Esophagus muscularis mucosa (tissue), 3 donors: ENCODE results near the gene SCN8A.

Experiments used
- POLR2A ChIP-seq: fragments of 450-650 bp; IDR thresholded peaks from one replicate; pipeline ENCODE4 v1.6.1; 2017; ENCODE audit warnings: antibody characterized with exemption, moderate library complexity, mild to moderate bottlenecking, low read depth
- POLR2AphosphoS5 ChIP-seq, 2 donors: sonication (generic); formaldehyde crosslinking; IDR thresholded peaks; one replicate each; pipeline ENCODE4 v1.6.1; 2017; ENCODE audit warnings: antibody characterized with exemption in 2 of 2
- TF ChIP-seq, protein P1 (sequence below), 3 experiments: fragments of 200-600 bp in 2 of 3; fragments of 450-650 bp in 1 of 3; sonication (generic) in 2 of 3; IDR thresholded peaks; one replicate each; pipeline ENCODE4 v1.5.1; 2017 to 2019; ENCODE audit warnings: antibody characterized with exemption in 3 of 3, mild to moderate bottlenecking in 2 of 3, moderate library complexity in 1 of 3

DNA sequence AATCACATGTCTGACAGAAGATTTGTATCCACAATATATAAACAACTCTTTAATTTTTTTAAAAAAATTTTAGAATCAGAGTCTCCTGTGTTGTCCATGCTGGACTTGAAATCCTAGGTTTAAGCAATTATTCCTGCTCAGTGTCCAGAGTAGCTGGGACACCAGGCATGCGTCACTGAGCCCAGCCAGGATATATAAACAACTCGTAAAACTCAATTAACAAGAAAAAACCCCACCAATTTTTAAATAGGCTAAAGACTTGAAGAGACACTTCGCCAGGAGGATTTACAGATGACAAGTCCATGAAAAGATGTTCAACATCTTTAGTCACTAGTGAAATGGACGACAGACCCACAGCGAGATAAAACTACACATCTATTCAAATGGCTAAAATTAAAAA, 2.0 kb upstream of the SCN8A start:
- no peak for TF ChIP-seq POLR2A
- no peak for TF ChIP-seq POLR2AphosphoS5 (IDR thresholded peaks at IDR 0.05)
- TF ChIP-seq, protein P1, sequence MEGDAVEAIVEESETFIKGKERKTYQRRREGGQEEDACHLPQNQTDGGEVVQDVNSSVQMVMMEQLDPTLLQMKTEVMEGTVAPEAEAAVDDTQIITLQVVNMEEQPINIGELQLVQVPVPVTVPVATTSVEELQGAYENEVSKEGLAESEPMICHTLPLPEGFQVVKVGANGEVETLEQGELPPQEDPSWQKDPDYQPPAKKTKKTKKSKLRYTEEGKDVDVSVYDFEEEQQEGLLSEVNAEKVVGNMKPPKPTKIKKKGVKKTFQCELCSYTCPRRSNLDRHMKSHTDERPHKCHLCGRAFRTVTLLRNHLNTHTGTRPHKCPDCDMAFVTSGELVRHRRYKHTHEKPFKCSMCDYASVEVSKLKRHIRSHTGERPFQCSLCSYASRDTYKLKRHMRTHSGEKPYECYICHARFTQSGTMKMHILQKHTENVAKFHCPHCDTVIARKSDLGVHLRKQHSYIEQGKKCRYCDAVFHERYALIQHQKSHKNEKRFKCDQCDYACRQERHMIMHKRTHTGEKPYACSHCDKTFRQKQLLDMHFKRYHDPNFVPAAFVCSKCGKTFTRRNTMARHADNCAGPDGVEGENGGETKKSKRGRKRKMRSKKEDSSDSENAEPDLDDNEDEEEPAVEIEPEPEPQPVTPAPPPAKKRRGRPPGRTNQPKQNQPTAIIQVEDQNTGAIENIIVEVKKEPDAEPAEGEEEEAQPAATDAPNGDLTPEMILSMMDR (IDR thresholded peaks at IDR 0.05): no peak
